HS-27A (cell line): Measurements from ENCODE around the gene ACTR10.
A peak's percentile ranks its signal among the peaks of the same experiment; 100 is the strongest.

Experiments used
- DNase-seq: peaks from one replicate; pipeline ENCODE4 v3.0.0-alpha.2; 2012; ENCODE audit warnings: low read depth, missing footprints

Gene ACTR10

GRCh38 chr14:58199726-58200479 lies at the start of gene ACTR10:
ACTR10 (plus strand) TSS chr14:58200149; CDS start chr14:58200218, 69 bp downstream.
- peak; percentile 56 for DNase-seq

DNA sequence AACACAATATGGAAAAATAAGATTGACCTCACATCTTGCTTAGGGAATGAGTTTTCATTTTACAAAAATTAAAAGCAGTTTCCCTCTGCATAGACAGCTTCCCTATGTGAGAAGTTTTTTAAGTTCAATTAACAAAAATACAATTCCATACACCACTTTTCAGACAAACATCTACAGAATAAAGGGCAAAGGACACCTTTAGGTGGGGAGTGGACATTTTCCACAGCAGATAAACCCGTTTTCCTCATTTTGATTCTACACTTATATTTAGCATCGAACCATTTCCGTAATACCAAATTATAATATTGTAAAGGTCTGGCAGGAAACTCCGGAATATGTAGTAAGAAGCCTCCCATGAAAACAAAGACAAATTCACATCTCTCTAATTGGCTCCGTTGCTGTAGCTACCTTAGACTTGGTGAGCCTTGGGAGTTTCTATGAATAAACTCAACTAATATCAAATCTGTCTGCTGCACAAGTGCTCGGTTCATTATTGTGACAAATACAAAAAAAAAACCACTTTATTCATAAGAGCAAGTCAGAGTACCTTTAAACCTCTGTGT lies 49.6 kb upstream of the ACTR10 start:
- no peak for DNase-seq

GRCh38 chr14:58151133-58152013 lies 48.6 kb upstream of the ACTR10 start:
- DNase-seq = no peak

- no peak for DNase-seq
These were observed 47.7 kb upstream of the ACTR10 start, which contains the start of gene ARMH4 for GRCh38 chr14:58152014-58152857. ARMH4 (minus strand) TSS chr14:58152213; CDS start chr14:58139358, 12,855 bp downstream.

GRCh38 chr14:58160561-58160960 lies 39.4 kb upstream of the ACTR10 start:
- DNase-seq = no peak

DNA sequence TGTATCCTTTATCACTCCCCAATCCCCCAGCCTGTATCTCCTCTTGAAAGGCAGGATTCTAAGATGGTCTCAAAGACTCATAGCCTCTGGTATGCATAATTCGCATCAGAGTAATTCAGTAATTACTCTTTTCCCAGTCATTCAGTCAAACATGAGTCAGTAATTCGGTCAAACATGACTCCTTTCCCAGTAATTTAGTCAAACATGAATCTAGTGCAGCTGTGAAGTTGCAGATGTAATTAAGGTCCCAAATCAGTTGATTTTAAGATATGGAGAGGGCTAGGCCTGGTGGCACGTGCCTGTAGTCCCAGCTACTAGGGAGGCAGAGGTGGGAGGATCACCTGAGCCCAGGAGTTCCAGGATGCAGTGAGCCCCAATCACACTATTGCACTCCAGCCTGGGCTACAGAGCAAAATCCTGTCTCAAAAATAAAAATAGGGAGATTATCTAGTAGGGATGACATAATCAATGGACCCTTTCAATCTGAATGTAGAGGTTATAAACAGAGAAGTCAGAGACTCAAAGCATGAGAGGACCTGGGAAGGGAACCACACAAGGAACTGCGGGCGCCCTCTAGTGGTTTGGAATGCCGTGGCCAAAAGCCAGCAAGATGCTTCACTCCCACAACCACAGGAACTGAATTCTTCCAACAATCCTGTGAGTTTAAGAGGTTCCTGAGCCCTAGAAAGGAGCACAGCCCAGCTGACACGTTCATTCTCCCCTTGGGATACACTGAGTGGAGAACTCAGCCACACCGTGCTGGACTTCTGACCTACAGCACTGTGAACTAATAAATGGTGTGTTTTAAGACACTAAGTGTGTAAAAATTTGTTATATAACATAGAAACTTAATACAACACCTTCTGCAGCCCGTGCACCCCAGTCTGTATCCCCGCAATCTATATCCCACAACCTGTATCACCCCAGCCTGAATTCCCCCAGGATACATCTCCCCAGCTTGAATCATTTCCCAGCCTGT lies 33.7 kb upstream of the ACTR10 start:
- peak; percentile 63 for DNase-seq

DNA sequence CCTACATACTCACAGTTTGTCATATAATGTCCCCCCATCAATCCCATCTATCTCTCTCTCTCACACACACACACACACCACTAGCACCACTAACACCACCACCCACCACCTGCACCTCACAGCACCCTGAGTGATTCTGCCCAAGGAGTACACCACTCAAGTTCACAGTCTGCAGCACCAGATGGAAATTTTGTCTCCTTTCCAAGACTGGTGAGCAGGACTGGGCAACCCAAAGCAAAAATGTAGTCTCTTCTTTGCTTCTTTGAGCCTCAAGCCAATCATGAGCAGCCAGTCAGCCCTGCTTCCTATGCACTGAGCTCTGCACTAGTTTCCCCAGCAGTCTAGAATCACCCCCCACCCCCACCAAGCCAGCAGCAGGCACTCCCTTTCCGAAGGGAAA lies 32.9 kb upstream of the ACTR10 start:
- no peak for DNase-seq

DNA sequence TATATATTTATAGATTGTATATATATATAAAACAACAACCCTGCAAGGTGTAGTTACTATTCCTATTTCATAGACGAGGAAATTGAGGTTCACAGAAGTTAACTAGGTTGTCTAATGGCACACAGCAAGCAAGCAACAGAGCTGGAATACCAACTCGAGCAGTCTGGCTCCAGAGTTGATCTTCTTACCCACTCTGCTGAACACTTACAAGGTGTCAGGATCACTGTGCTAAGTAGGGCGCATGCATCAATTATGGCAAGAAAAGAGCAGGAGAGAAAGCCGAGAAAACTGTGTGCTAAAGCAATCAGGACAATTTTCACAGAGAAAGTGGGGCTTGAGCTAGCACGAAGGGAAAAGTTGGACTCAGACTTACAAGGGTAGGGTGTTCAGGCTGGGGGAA lies 32.1 kb upstream of the ACTR10 start:
- DNase-seq = no peak

DNA sequence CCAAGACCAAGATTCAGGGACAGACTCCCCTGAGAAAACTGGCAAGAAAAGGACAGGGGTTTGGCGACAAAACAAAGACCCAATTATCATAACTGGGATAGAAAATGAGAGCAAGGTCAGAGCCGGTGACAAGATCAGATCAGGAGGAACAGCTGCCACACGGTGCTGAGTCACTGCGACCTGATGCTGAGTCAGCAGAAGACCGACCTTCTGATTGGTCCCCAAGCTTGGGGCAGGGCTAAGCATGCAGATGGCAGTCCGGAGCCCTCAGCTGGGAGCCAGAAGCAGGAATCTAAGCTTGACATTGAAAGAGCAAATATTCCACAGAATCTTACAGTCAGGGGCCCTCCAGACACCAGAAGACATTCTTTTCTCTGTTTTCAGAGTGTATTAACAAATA lies 28.9 kb upstream of the ACTR10 start:
- DNase-seq = peak; percentile 54

DNA sequence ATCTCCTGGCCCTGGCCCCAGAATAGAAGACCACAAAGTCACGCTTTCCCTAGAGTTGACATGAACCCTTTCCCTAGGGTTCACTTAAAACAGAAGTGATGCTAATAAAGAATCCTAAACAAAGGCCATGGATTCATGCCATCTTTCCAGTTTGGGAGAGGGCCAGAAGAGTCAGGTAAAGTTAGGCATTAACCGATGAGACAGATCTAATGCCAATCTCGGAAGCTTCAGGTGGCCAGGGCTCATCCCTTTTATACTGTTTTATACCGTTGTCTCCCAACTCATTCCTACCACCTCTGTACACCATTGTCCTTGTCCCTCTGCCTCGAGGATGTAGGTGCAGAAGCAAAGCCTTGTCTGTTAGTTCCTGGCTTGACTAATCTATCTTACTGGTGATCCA lies 22.8 kb upstream of the ACTR10 start:
- no peak for DNase-seq

DNA sequence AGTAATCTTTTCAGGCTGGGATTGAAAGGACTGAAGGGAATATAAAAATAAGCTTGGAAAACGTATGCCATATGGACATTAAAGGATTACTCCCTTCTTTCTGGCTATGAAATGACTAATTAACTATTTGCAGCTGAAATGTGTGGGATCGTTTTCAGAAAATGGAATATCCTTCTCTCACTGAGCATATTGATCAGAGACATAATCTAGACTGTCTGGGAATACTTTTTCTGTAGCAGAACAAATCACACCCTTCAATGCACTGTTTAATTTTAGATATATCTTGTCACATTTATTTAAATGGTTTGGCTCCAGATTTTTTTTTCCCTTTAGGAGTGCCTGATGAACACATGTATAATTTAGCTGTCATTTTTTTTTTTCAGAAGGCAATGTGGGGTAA lies 10.8 kb upstream of the ACTR10 start:
- no peak for DNase-seq

- DNase-seq = no peak
These were observed 8.0 kb upstream of the ACTR10 start for GRCh38 chr14:58191763-58192601.

- DNase-seq = no peak
These were observed 6.4 kb upstream of the ACTR10 start for GRCh38 chr14:58193542-58193941.

DNA sequence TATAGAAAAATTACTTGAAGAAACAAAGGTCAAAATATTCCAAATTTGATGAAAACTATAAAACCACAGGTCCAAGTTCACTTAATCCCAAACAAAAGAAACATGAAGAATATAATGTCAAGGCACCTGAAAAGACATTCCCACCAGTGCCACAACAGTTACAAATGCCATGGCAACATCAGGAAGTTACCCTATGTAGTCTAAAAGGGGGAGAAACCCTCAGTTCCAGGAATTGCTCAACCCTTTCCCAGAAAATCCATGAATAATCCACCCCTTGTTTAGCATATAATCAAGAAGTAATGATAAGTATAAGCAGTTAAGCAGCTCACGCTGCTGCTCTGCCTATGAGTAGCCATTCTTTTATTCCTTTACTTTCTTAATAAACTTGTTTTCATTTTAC lies 3.8 kb upstream of the ACTR10 start:
- DNase-seq = no peak

DNA sequence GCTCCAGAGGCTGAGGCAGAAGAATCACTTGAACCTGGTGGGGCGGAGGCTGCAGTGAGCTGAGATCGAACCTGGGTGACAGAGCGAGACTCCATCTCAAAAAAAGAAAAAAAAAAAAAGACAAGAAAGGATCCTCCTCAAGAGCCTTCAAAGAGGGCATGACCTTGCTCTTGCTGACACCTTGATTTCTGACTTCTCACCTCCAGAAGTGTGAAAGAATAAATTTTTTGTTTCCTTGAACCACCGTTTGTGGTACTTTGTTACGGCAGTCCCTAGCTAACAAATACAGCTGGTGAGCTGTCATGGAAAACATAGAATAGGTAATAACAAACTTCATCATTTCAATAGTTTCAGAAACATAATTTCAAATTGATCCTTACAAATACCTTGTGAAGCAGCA lies 1.9 kb upstream of the ACTR10 start:
- DNase-seq = no peak

DNA sequence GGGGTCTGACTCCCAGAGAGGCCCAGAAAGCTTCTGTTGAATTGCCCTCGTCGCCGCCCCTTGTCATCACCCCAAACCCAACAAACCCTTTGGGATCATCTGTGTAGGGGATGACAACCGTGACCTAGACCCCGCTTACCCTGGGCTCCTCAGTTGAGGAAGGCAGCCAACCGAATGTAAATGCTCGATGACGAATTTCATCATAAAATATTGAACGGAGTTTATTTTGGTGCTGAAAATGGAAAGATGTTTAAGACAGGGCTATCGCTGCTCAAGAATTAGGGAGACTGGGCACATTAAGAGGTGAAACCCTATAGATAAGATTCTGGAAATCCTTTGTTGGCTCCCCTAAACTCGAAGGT lies 512 bp downstream of the ACTR10 start:
- DNase-seq = no peak

GRCh38 chr14:58200846-58201245 lies 897 bp downstream of the ACTR10 start:
- DNase-seq = no peak

- DNase-seq = no peak
These were observed 13.2 kb downstream of the ACTR10 start for GRCh38 chr14:58213176-58213575.

DNA sequence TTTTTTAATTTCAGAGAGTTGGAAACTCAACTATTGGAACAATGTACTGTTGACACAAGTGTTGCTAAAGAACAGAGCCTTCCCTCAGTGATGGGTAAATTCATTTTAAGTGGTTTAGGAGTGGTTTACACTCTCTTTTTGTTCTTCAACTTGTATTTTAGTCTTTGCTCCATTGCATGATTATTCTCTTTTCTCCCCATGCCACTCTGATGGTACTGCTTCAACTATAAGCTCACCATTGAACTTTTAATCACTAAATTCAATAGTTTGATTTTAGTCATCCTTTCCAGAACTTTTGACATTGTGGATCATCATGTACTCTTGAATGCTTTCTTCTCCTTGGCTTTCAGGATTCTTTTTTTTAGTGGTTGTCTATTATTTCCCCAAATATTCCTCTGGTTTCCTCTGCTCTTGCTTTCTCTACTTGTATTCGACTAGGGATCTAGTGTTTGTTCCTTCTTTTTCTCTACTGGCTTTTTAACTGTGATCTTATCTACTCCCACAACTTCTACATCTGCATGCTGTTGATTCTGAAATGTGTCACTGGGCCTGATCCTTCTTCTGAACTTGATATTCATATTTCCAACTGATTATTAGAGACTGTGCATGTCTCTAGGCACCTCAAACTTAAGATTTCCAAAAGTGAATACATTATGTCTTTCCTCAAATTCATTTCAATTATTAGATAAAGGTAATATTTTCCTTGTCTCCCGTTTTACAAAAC lies 15.4 kb downstream of the ACTR10 start:
- no peak for DNase-seq
